Kidney (tissue), 14 donors: ENCODE results near the gene SYCE1L. TPM values are rescaled to one million over a fixed set of nuclear protein-coding genes. Genes with fewer than 3 reads are reported as not detected.

Experiments used
- DNase-seq, 5 donors: peaks; one replicate each; pipeline ENCODE4 v3.0.0-alpha.2; 2013 to 2020
- FAIRE-seq: peaks from 2 replicates; lab custom pipeline; 2012; peaks lifted over from hg19 to GRCh38; lab: Jason Lieb, UNC
- H3K27ac ChIP-seq, 2 donors: one replicate each; pipeline ENCODE4 v1.7.0; 2013; ENCODE audit warnings: low read depth in 2 of 2, low read length in 2 of 2, inconsistent platforms in 1 of 2
- H3K27me3 ChIP-seq: one replicate; pipeline ENCODE4 v1.7.1; 2013; ENCODE audit warnings: low read length, inconsistent platforms; ENCODE audit not compliant: control insufficient read depth, insufficient read depth
- H3K36me3 ChIP-seq, 3 donors: one replicate each; pipeline versions ENCODE4 v1.7.0 to v1.7.1; 2013; ENCODE audit warnings: low read length in 3 of 3, control low read depth in 1 of 3, inconsistent platforms in 1 of 3; ENCODE audit not compliant: insufficient read depth in 3 of 3, control insufficient read depth in 2 of 3
- H3K4me1 ChIP-seq, 3 donors: one replicate each; pipeline versions ENCODE4 v1.7.0 to v1.7.1; 2013; ENCODE audit warnings: low read length in 3 of 3, inconsistent platforms in 1 of 3, low read depth in 1 of 3; ENCODE audit not compliant: control insufficient read depth in 2 of 3, insufficient read depth in 2 of 3
- H3K4me3 ChIP-seq, 3 donors: one replicate each; pipeline versions ENCODE4 v1.7.0 to v1.8.1; 2013; ENCODE audit warnings: low read length in 3 of 3, control low read depth in 1 of 3, inconsistent platforms in 1 of 3
- H3K9ac ChIP-seq, 3 donors: one replicate each; pipeline versions ENCODE4 v1.7.0 to v1.7.1; 2013; ENCODE audit warnings: low read length in 3 of 3, control low read depth in 1 of 3, inconsistent platforms in 1 of 3
- H3K9me3 ChIP-seq, 3 donors: one replicate each; pipeline versions ENCODE4 v1.7.0 to v1.7.1; 2013; ENCODE audit warnings: low read length in 3 of 3, control low read depth in 1 of 3, inconsistent platforms in 1 of 3; ENCODE audit not compliant: control insufficient read depth in 2 of 3, insufficient read depth in 1 of 3
- CTCF ChIP-seq: IDR thresholded peaks from 3 replicates; pipeline ENCODE4 v1.5.1; 2012; ENCODE audit warnings: mild to moderate bottlenecking, moderate library complexity, borderline replicate concordance; ENCODE audit not compliant: insufficient read depth; ENCODE audit errors: extremely low read depth
- intact Hi-C: fragments of 100-400 bp; cut with DNase I; formaldehyde crosslinking; loops from one replicate; pipeline ENCODE4 v1.11.1; 2022
- polyA plus RNA-seq: library from polyadenylated mRNA; stranded (reverse); fragments of 350-450 nt; fragmentation: Illumina TruSeq; extraction: RNeasy Lipid Tissue Mini Kit (QIAGEN cat#74804); gene quantifications from one replicate; pipeline ENCODE4 v1.2.3, GENCODE V29; 2014; ENCODE audit warnings: low read depth, low replicate concordance; ENCODE audit not compliant: insufficient read depth
- total RNA-seq: library from RNA; stranded (reverse); fragmentation: NEBNext Ultra II Directional; extraction: Animal tissue kit (Norgen Biotek cat#: 25700); gene quantifications from one replicate; pipeline ENCODE4 v1.2.1, GENCODE V29; 2021
- donor health status: control.
- donor health status: control.
- donor health status: control.
- donor health status: control.
- donor health status: control.
- donor health status: DM: yes; HTN: yes; CAD: no.
- donor health status: Normal renal cell carcinoma (clear cell type).

Gene SYCE1L
- total and polyA plus RNA-seq, 2 donors from 2014 or later, result 7.1 to 9.7 TPM

GRCh38 chr16:77233799-77234519, 34.8 kb downstream of the SYCE1L start:
- DNase-seq (no peak), FAIRE-seq (no peak)
- TF ChIP-seq CTCF, result no peak
- no peaks in the 10 kb centered on the region for H3K36me3 ChIP-seq
- H3K27me3 ChIP-seq, result no peaks in the 10 kb centered on the region
- no peak overlapping the region for H3K9ac ChIP-seq
- no peak overlapping the region for H3K4me3 ChIP-seq
- H3K27ac ChIP-seq, result no peak overlapping the region
- peaks cover 0 to 3% (median 0%) of the 10 kb centered on the region in 3 donors for H3K4me1 ChIP-seq
- no peaks in the 10 kb centered on the region for H3K9me3 ChIP-seq
- intact Hi-C loops, result no loop called here

GRCh38 chr16:77234611-77235010, 35.4 kb downstream of the SYCE1L start:
- intact Hi-C loops, result loop anchor here (5.0 kb wide), 1 partner anchor 353 kb away; no protein-coding TSS in a partner anchor
- no peaks in the 10 kb centered on the region for H3K36me3 ChIP-seq
- no peak overlapping the region for H3K27ac ChIP-seq
- no peak overlapping the region for H3K4me3 ChIP-seq
- no peak for TF ChIP-seq CTCF
- H3K9ac ChIP-seq, result no peak overlapping the region
- no peaks in the 10 kb centered on the region for H3K9me3 ChIP-seq
- peak in 1 of 5 donors; percentile 17 for DNase-seq
- no peak for FAIRE-seq
- peaks cover 0 to 3% (median 0%) of the 10 kb centered on the region in 3 donors for H3K4me1 ChIP-seq
- no peaks in the 10 kb centered on the region for H3K27me3 ChIP-seq

GRCh38 chr16:77236063-77236511, 36.9 kb downstream of the SYCE1L start:
- Histone ChIP-seq H3K27me3 (no peaks in the 10 kb centered on the region), H3K36me3 (no peaks in the 10 kb centered on the region), H3K4me3 (peak overlapping the region in 2 of 3 donors; percentile 28 to 42), H3K4me1 (peaks cover 0 to 3% (median 0%) of the 10 kb centered on the region in 3 donors), H3K9ac (no peak overlapping the region), H3K27ac (no peak overlapping the region), H3K9me3 (no peaks in the 10 kb centered on the region)
- TF ChIP-seq CTCF, result peak; percentile 100
- FAIRE-seq, result no peak
- intact Hi-C loops, result loop anchor here (5.0 kb wide), 1 partner anchor 351 kb away; no protein-coding TSS in a partner anchor
- peak; percentile 91 to 92 (median 92) for DNase-seq
